ENCODE measurements around the gene LIPT2.

DNA sequence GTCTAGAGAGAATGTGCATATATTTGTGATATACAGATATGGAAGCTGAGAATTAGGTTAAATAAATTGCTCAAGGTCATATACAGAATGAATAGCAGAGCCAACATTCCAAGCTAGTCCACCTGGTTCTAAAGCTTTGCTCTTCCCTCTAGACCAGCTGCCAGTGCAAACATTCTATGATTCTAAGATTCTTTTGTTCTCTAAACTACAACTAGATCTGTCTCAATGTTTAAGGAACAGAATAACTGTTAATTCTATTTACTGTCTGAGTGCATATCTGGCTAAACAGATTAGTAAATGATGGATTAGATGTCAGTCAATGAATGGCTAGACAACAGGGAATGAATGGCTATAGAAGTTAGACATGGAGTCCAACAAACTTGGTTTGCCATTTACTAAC lies 45.8 kb downstream of the LIPT2 start:
- TF ChIP-seq ZNF274 (IDR thresholded peaks at IDR 0.05; ENCODE audit: low read depth, low read length), result no peak
- TF ChIP-seq YY1 (IDR thresholded peaks at IDR 0.05; ENCODE audit: insufficient read depth, insufficient read length), result no peak
- no peak for TF ChIP-seq SUZ12 (IDR thresholded peaks at IDR 0.05; ENCODE audit: extremely low read depth, insufficient read depth, insufficient read length)
